HepG2 (cell line): ENCODE results near the gene PLPPR2. TPM values are rescaled to one million over a fixed set of nuclear protein-coding genes. Genes with fewer than 3 reads are reported as not detected.

Source experiments
- AKNA ChIP-seq: sonication (generic); formaldehyde crosslinking; IDR thresholded peaks from 2 replicates; pipeline ENCODE4 v1.4.0; 2020; ENCODE audit warnings: missing genetic modification reagents, borderline replicate concordance
- ATM ChIP-seq: fragments of 450-650 bp; IDR thresholded peaks from 2 replicates; pipeline ENCODE4 v1.7.1; 2017; ENCODE audit warnings: mild to moderate bottlenecking, borderline replicate concordance
- BCL3 ChIP-seq: sonication (generic); formaldehyde crosslinking; IDR thresholded peaks from 2 replicates; pipeline ENCODE4 v1.5.1; 2020; ENCODE audit warnings: mild to moderate bottlenecking, missing genetic modification reagents, moderate library complexity
- DMAP1 ChIP-seq: IDR thresholded peaks from 2 replicates; pipeline ENCODE4 v1.6.1; 2016
- IRF1 ChIP-seq: sonication (generic); formaldehyde crosslinking; IDR thresholded peaks from 2 replicates; pipeline ENCODE4 v1.4.0; 2020; ENCODE audit warnings: low read depth, mild to moderate bottlenecking, missing genetic modification reagents
- MAFG ChIP-seq: sonication (generic); formaldehyde crosslinking; IDR thresholded peaks from 2 replicates; pipeline ENCODE4 v1.5.1; 2020; ENCODE audit warnings: mild to moderate bottlenecking, missing genetic modification reagents
- MIER3 ChIP-seq: IDR thresholded peaks from 2 replicates; pipeline ENCODE4 v1.6.1; 2016; ENCODE audit warnings: missing compliant biosample characterization, borderline replicate concordance
- MNT ChIP-seq: fragments of 450-650 bp; IDR thresholded peaks from 2 replicates; pipeline ENCODE4 v1.6.1; 2016
- MTERF4 ChIP-seq: sonication (generic); formaldehyde crosslinking; IDR thresholded peaks from 2 replicates; pipeline ENCODE4 v1.8.0; 2023; ENCODE audit warnings: mild to moderate bottlenecking, missing genetic modification reagents
- MTF1 ChIP-seq: sonication (generic); formaldehyde crosslinking; IDR thresholded peaks from 2 replicates; pipeline ENCODE4 v1.5.0; 2020; ENCODE audit warnings: missing genetic modification reagents
- NFKBIZ ChIP-seq: IDR thresholded peaks from 2 replicates; pipeline ENCODE4 v1.6.1; 2018; ENCODE audit warnings: missing genetic modification reagents, missing compliant biosample characterization
- PATZ1 ChIP-seq: sonication (generic); formaldehyde crosslinking; IDR thresholded peaks from 2 replicates; pipeline ENCODE4 v1.4.0; 2020; ENCODE audit warnings: missing genetic modification reagents
- PITX1 ChIP-seq: sonication (generic); formaldehyde crosslinking; IDR thresholded peaks from 2 replicates; pipeline ENCODE4 v1.5.1; 2020; ENCODE audit warnings: mild to moderate bottlenecking, missing genetic modification reagents
- RORA ChIP-seq: sonication (generic); formaldehyde crosslinking; IDR thresholded peaks from 2 replicates; pipeline ENCODE4 v1.5.0; 2020; ENCODE audit warnings: mild to moderate bottlenecking, missing genetic modification reagents, moderate library complexity
- ZNF644 ChIP-seq: IDR thresholded peaks from 2 replicates; pipeline ENCODE4 v1.6.1; 2016; ENCODE audit warnings: low read depth
- ZNF7 ChIP-seq: IDR thresholded peaks from 2 replicates; pipeline ENCODE4 v1.6.1; 2016; ENCODE audit warnings: missing biosample characterization, missing genetic modification reagents
- ZNF83 ChIP-seq: sonication (generic); formaldehyde crosslinking; IDR thresholded peaks from 2 replicates; pipeline ENCODE4 v1.4.0; 2020; ENCODE audit warnings: missing genetic modification reagents, mild to moderate bottlenecking, borderline replicate concordance
- polyA plus RNA-seq, 8 experiments: library from polyadenylated mRNA; depleted of rRNA in 3 of 8; stranded (reverse) in 7 of 8; unstranded in 1 of 8; fragments of >200 nt; fragmentation: Illumina TruSeq in 4 of 8; extraction: Trizol in 4 of 8; gene quantifications; 2 replicates each; pipeline versions ENCODE4 v1.2.1 to v1.2.3, GENCODE V29; 2011 to 2016; ENCODE audit warnings: low read depth in 4 of 8, missing spikeins in 1 of 8, mixed read lengths in 1 of 8; ENCODE audit not compliant: insufficient read depth in 1 of 8
- total RNA-seq, 5 experiments: library from RNA; depleted of rRNA; stranded (reverse); fragments of >200 nt; fragmentation: Illumina TruSeq; extraction: Trizol; gene quantifications; 2 replicates each; pipeline ENCODE4 v1.2.3, GENCODE V29; 2016; ENCODE audit warnings: low read depth in 1 of 5

The PLPPR2 gene
- total and polyA plus RNA-seq, 2 of the 13 experiments (the other 11 are each of a cell fraction or from before 2014, with no cell fraction given): 1.5 to 2.1 TPM

GRCh38 chr19:11339254-11340098, 15.8 kb upstream of the PLPPR2 start, which contains the start of gene RAB3D (continued):
- no peak for TF ChIP-seq BCL3 (CRISPR knock-in tag)
- no peak for TF ChIP-seq ATM
- no peak for TF ChIP-seq DMAP1 (CRISPR knock-in tag)
- no peak for TF ChIP-seq IRF1
- TF ChIP-seq PITX1 (CRISPR knock-in tag): no peak
- no peak; the same call in 1 of the 2 replicates for TF ChIP-seq PATZ1
- TF ChIP-seq MAFG (CRISPR knock-in tag): no peak
- no peak for TF ChIP-seq ZNF7 (CRISPR knock-in tag)
- TF ChIP-seq NFKBIZ (CRISPR knock-in tag): no peak
- TF ChIP-seq MTF1 (CRISPR knock-in tag): no peak
- TF ChIP-seq MNT: no peak
- no peak for TF ChIP-seq MTERF4 (CRISPR knock-in tag)
- TF ChIP-seq AKNA: no peak
- TF ChIP-seq RORA: no peak
- TF ChIP-seq ZNF644 (CRISPR knock-in tag): no peak
- TF ChIP-seq ZNF83 (CRISPR knock-in tag): no peak
- TF ChIP-seq MIER3 (CRISPR knock-in tag): no peak
